Superior temporal gyrus (tissue), 1 donor: Measurements from ENCODE around the gene DPEP1.
"Not testable (repeated sequence)": the region's sequence is repeated elsewhere in the genome, so short reads cannot be mapped to it uniquely, and the experiment has no call there.

Experiments
- DNase-seq: peaks from one replicate; pipeline ENCODE4 v3.0.0-alpha.2; 2016; ENCODE audit errors: extremely low spot score

Gene DPEP1

GRCh38 chr16:89577055-89577759 lies 36.2 kb upstream of the DPEP1 start:
- no peak for DNase-seq

- DNase-seq: no peak
Observed at GRCh38 chr16:89579351-89579750, 34.1 kb upstream of the DPEP1 start.

- DNase-seq: no peak
Observed at GRCh38 chr16:89581045-89581695, 32.3 kb upstream of the DPEP1 start.

GRCh38 chr16:89581861-89582563 lies 31.4 kb upstream of the DPEP1 start:
- DNase-seq: no peak

GRCh38 chr16:89582614-89583196 lies 30.7 kb upstream of the DPEP1 start:
- DNase-seq: no peak

- DNase-seq: no peak
Observed at GRCh38 chr16:89583197-89583894, 30.1 kb upstream of the DPEP1 start.

GRCh38 chr16:89583895-89584644 lies 29.4 kb upstream of the DPEP1 start:
- DNase-seq: no peak

GRCh38 chr16:89584768-89585549 lies 28.5 kb upstream of the DPEP1 start:
- DNase-seq: no peak

- no peak for DNase-seq
Observed at GRCh38 chr16:89586218-89586617, 27.2 kb upstream of the DPEP1 start.

- DNase-seq: no peak
Observed at GRCh38 chr16:89586853-89587252, 26.6 kb upstream of the DPEP1 start.

GRCh38 chr16:89587676-89588075 lies 25.8 kb upstream of the DPEP1 start:
- not testable (repeated sequence) for DNase-seq

- no peak for DNase-seq
Observed at GRCh38 chr16:89588413-89589109, 24.9 kb upstream of the DPEP1 start.

- no peak for DNase-seq
Observed at GRCh38 chr16:89589241-89589926, 24.1 kb upstream of the DPEP1 start.

- no peak for DNase-seq
Observed at GRCh38 chr16:89593841-89594240, 19.6 kb upstream of the DPEP1 start.

- no peak for DNase-seq
Observed at GRCh38 chr16:89595330-89596060, 17.9 kb upstream of the DPEP1 start.

GRCh38 chr16:89596061-89596689 lies 17.3 kb upstream of the DPEP1 start:
- no peak for DNase-seq

- DNase-seq: no peak
Observed at GRCh38 chr16:89596957-89597649, 16.3 kb upstream of the DPEP1 start.
